OCI-LY1 (cell line): ENCODE measurements around the gene SMAP1.

ENCODE experiments used
- H2AFZ ChIP-seq: fragments of 200-600 bp; sonication (generic), shearing (Covaris generic); 2 replicates; pipeline ENCODE4 v1.6.0; 2014; ENCODE audit warnings: antibody characterized with exemption, mild to moderate bottlenecking, low read length
- H3F3A ChIP-seq: fragments of 200-600 bp; sonication (generic), shearing (Covaris generic); 2 replicates; pipeline ENCODE4 v1.6.0; 2014; ENCODE audit warnings: mild to moderate bottlenecking, antibody characterized with exemption, low read length, moderate library complexity; ENCODE audit not compliant: insufficient read depth
- H3K27ac ChIP-seq: fragments of 200-600 bp; sonication (generic); 2 replicates; pipeline ENCODE4 v1.5.1; 2014; ENCODE audit warnings: low read length, mixed run types, mild to moderate bottlenecking, low read depth; ENCODE audit not compliant: poor library complexity, severe bottlenecking
- H3K27me3 ChIP-seq: fragments of 200-600 bp; sonication (generic); 2 replicates; pipeline ENCODE4 v1.6.0; 2014; ENCODE audit warnings: antibody characterized with exemption, mild to moderate bottlenecking, low read length, moderate library complexity; ENCODE audit not compliant: insufficient read depth
- H3K36me3 ChIP-seq: fragments of 200-600 bp; sonication (generic); 2 replicates; pipeline ENCODE4 v1.6.1; 2014; ENCODE audit warnings: mild to moderate bottlenecking, antibody characterized with exemption, low read length, moderate library complexity, mixed read lengths; ENCODE audit not compliant: insufficient read depth
- H3K4me1 ChIP-seq: fragments of 200-600 bp; sonication (generic); 2 replicates; pipeline ENCODE4 v1.5.1; 2014; ENCODE audit warnings: mild to moderate bottlenecking, low read length, moderate library complexity; ENCODE audit not compliant: insufficient read depth, severe bottlenecking
- H3K4me2 ChIP-seq: fragments of 200-600 bp; sonication (generic), shearing (Covaris generic); 2 replicates; pipeline ENCODE4 v1.6.1; 2014; ENCODE audit warnings: low read length
- H3K4me3 ChIP-seq: fragments of 200-600 bp; sonication (generic); 2 replicates; pipeline ENCODE4 v1.5.1; 2014; ENCODE audit warnings: low read length, low read depth, mild to moderate bottlenecking, mixed read lengths; ENCODE audit not compliant: poor library complexity, severe bottlenecking
- H3K79me2 ChIP-seq: fragments of 200-600 bp; shearing (Covaris generic); 2 replicates; pipeline ENCODE4 v1.6.1; 2016; ENCODE audit warnings: mixed run types, low read length, mixed read lengths; ENCODE audit not compliant: insufficient read depth
- H3K9ac ChIP-seq: fragments of 200-600 bp; sonication (generic), shearing (Covaris generic); 2 replicates; pipeline ENCODE4 v1.6.1; 2014; ENCODE audit warnings: mild to moderate bottlenecking, low read length, mixed read lengths
- H3K9me2 ChIP-seq: fragments of 200-600 bp; sonication (generic), shearing (Covaris generic); 2 replicates; pipeline ENCODE4 v1.6.1; 2014; ENCODE audit warnings: low read depth, mild to moderate bottlenecking, low read length, mixed read lengths
- H3K9me3 ChIP-seq: fragments of 200-600 bp; shearing (Covaris generic); 2 replicates; pipeline ENCODE4 v1.6.1; 2014; ENCODE audit warnings: low read length, mixed read lengths
- H4K20me1 ChIP-seq: fragments of 200-600 bp; sonication (generic), shearing (Covaris generic); 2 replicates; pipeline ENCODE4 v1.6.0; 2016; ENCODE audit warnings: mild to moderate bottlenecking, low read length; ENCODE audit not compliant: insufficient read depth
- EZH2 ChIP-seq: fragments of 200-600 bp; sonication (generic), shearing (Covaris generic); IDR thresholded peaks from 2 replicates; pipeline ENCODE4 v1.8.0; 2017; ENCODE audit warnings: borderline replicate concordance, mixed run types, mild to moderate bottlenecking, antibody characterized with exemption, low read length, moderate library complexity, mixed read lengths
- TF ChIP-seq, protein P1 (sequence below): fragments of 200-600 bp; sonication (generic), shearing (Covaris generic); IDR thresholded peaks from 2 replicates; pipeline ENCODE4 v1.5.1; 2017; ENCODE audit warnings: mild to moderate bottlenecking, antibody characterized with exemption, low read length, moderate library complexity, mixed read lengths

The SMAP1 gene

DNA sequence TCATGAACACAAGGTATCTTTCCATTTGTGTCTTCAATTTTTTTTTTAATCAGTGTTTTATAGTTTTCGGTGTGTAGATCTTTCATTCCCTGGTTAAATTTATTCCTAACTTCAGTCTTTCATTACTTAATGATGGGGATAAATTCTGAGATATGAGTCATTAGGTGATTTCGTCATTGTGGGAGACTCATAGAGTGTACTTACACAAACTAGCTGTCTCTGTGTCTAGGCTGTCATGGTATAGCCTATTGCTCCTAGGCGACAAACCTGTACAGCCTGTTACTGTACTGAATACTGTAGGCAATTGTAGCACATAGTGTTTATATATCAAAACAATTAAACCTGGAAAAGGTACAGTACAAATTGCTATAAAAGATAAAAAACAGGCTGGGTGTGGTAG, 42.1 kb downstream of the SMAP1 start:
- no peaks in the 10 kb centered on the region for H3K9me2 ChIP-seq
- peaks cover 8% of the 10 kb centered on the region; the same call in 1 of the 2 replicates for H3K9me3 ChIP-seq
- H3K27me3 ChIP-seq: no peaks in the 10 kb centered on the region
- H3K79me2 ChIP-seq: peaks cover 7% of the 10 kb centered on the region
- no peak overlapping the region for H3K4me3 ChIP-seq
- H3K9ac ChIP-seq: no peak overlapping the region
- H3K4me2 ChIP-seq: no peak overlapping the region
- no peaks in the 10 kb centered on the region for H3K4me1 ChIP-seq
- no peaks in the 10 kb centered on the region for H3F3A ChIP-seq
- TF ChIP-seq, protein P1, sequence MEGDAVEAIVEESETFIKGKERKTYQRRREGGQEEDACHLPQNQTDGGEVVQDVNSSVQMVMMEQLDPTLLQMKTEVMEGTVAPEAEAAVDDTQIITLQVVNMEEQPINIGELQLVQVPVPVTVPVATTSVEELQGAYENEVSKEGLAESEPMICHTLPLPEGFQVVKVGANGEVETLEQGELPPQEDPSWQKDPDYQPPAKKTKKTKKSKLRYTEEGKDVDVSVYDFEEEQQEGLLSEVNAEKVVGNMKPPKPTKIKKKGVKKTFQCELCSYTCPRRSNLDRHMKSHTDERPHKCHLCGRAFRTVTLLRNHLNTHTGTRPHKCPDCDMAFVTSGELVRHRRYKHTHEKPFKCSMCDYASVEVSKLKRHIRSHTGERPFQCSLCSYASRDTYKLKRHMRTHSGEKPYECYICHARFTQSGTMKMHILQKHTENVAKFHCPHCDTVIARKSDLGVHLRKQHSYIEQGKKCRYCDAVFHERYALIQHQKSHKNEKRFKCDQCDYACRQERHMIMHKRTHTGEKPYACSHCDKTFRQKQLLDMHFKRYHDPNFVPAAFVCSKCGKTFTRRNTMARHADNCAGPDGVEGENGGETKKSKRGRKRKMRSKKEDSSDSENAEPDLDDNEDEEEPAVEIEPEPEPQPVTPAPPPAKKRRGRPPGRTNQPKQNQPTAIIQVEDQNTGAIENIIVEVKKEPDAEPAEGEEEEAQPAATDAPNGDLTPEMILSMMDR: no peak
- no peak for TF ChIP-seq EZH2
- no peak overlapping the region for H2AFZ ChIP-seq
- no peaks in the 10 kb centered on the region for H4K20me1 ChIP-seq
- H3K27ac ChIP-seq: no peak overlapping the region
- H3K36me3 ChIP-seq: no peaks in the 10 kb centered on the region

DNA sequence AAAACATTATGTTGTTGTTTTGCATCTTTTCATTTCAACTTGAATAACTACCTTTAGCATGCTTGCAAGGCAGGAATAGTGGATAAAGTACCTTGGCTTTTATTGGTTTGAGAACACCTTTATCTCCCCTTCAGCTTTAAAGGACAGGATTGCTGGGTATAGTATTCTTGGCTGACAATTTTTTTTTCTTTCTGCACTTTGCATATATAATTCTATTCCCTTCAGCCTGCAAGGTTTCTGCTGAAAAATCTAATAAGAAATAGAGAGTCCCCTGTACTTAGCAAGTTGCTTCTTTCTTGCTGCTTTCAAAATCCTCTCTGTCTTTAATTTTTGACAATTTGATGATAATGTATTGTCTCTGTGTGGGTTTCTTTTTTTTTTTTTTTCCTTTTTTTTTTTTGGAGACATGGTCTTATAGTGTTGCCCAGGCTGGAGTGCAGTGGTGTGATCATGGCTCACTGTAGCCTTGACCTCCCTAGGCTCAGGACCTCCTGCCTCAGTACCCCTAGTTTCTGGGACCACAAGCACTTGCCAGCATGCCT, 47.1 kb downstream of the SMAP1 start:
- Histone ChIP-seq H3K9me3 (peaks cover 9% of the 10 kb centered on the region), H3K79me2 (peaks cover 3% of the 10 kb centered on the region; the same call in 1 of the 2 replicates), H3K4me3 (no peak overlapping the region), H3K4me1 (no peaks in the 10 kb centered on the region), H3K27me3 (no peaks in the 10 kb centered on the region), H4K20me1 (no peaks in the 10 kb centered on the region), H3K9ac (no peak overlapping the region), H3K27ac (no peak overlapping the region), H3K4me2 (no peak overlapping the region), H3K36me3 (no peaks in the 10 kb centered on the region; the same call in 1 of the 2 replicates), H2AFZ (no peak overlapping the region), H3K9me2 (no peaks in the 10 kb centered on the region), H3F3A (no peaks in the 10 kb centered on the region)
- TF ChIP-seq EZH2: no peak
- TF ChIP-seq, protein P1: no peak

DNA sequence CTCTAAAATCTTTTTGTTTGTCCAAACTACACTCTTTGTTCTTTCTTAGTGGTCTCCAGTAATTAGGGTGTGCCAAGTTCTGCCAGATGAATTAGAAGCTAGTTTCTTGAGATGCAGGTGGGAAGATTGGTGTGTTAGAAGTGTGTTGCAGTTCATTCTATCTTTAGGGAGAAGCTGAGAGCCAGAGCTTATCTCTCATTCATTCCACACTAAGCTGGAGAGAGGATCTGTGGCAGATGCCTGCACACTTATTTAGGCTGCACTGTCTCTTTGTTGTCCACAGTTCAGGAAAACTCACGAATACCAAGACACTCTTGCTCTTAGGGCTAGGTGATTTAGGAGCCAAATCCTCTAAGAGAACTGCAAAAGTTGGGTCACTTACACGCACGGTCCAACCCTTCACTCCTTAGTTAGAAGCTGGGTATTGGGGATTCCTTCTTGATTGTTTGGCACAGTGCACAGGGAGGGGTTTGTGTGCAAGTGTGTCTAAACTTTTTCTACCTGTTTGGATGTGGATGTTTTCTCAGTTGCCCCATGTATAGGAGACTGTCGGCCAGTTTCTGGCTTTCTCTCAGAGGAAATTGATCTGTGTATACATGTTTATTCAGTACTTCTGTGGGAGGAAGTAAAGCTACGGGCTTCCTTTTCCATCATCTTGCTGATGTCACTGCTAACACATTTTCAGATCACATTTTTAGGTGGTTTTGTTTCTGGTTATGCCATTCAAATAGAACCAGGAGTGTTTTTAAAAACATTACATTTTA, 49.5 kb downstream of the SMAP1 start:
- peaks cover 3% of the 10 kb centered on the region; the same call in 1 of the 2 replicates for H3K79me2 ChIP-seq
- no peak overlapping the region for H3K9ac ChIP-seq
- no peak overlapping the region for H3K4me2 ChIP-seq

More for the DNA sequence above, 49.5 kb downstream of the SMAP1 start:
- no peak for TF ChIP-seq EZH2
- TF ChIP-seq, protein P1: no peak
- no peaks in the 10 kb centered on the region for H3F3A ChIP-seq
- no peak overlapping the region for H3K4me3 ChIP-seq
- H3K4me1 ChIP-seq: no peaks in the 10 kb centered on the region
- H3K27ac ChIP-seq: no peak overlapping the region
- H3K9me2 ChIP-seq: no peaks in the 10 kb centered on the region
- H3K36me3 ChIP-seq: no peaks in the 10 kb centered on the region; the same call in 1 of the 2 replicates
- H3K27me3 ChIP-seq: no peaks in the 10 kb centered on the region
- H3K9me3 ChIP-seq: peaks cover 9% of the 10 kb centered on the region
- H2AFZ ChIP-seq: no peak overlapping the region
- no peaks in the 10 kb centered on the region for H4K20me1 ChIP-seq
